GM19238 (cell line): ENCODE measurements around the gene FAM120B.

Experiments used
- DNase-seq: peaks from one replicate; pipeline ENCODE4 v3.0.0; 2011; ENCODE audit warnings: low spot score; ENCODE audit not compliant: insufficient read length

Gene FAM120B

DNA sequence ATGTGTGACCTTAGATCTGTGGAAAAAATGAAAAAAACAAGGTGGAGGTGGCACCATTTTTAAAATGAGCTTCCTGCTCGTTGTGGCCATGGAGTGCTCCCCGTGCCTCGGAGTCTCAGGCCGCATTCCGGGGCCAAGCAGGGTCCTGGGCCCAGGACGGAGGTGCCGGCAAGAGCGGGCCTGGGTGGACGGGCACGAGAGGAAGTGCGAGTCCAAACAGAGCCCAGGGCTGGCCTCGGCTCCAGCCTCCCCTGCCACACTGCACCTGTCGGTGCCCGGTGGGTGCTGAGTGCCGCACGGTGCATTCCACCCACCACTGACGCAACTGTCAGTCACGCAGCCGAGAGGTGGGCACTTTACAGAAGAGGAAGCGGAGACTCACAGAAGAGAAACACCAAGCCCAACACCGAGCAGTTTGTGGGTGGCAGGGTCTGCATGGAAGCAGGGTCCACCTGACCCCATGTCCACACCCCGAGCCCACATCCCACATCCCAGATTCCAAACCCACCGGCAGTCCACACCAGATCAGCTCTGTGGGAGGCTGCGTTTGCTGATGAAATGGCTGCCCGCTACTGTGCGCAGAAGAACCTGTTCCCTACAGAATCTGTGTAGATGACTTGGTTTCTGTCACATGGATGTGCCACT is 148.9 kb downstream of the FAM120B start:
- no peak for DNase-seq

DNA sequence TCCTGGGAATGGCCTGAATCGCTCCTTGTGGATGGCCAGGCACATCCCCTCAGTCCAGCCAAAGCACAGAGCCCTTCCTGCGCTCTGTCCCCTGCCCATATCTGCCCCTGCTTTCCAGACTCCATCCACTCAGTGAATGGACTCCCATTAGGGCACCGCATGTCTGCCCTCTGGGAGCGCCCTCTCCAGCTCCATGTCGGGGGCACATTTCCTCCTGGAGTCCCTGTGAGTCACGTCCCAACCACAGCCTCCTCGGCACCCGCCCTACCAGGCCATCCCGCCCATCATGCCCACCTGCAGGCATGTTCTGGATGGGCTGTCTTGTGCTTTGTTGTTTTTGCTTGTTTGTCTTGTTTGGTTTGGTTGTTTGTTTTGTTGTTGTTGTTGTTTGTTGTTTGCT is 149.8 kb downstream of the FAM120B start:
- no peak for DNase-seq
